Activated CD4-positive, alpha-beta T cell treated with anti-CD3 and anti-CD28 coated beads for 36 hours (primary cell): ENCODE results near the gene TFRC. TPM values are rescaled to one million over a fixed set of nuclear protein-coding genes. Genes with fewer than 3 reads are reported as not detected.
"Not testable (repeated sequence)": the region's sequence is repeated elsewhere in the genome, so short reads cannot be mapped to it uniquely, and the experiment has no call there.

Source experiments
- ATAC-seq: fragments of 200-7000 bp; cut with Tn5 transposase; one replicate; pipeline ENCODE4 v1.10.0; 2021; ENCODE audit warnings: mild to moderate bottlenecking, moderate library complexity
- CTCF ChIA-PET: fragments of 350-600 bp; sonication (Branson Sonifier 250); formaldehyde crosslinking; loops from one replicate; lab custom pipeline; 2021; ENCODE audit warnings: antibody characterized with exemption; lab: Charles Lee
- POLR2A ChIA-PET: fragments of 350-600 bp; sonication (Branson Sonifier 250); formaldehyde crosslinking; loops from one replicate; lab custom pipeline; 2021; ENCODE audit warnings: antibody characterized with exemption, inconsistent platforms; lab: Charles Lee
- DNase-seq: peaks from one replicate; pipeline ENCODE4 v3.0.0-alpha.2; 2020
- H3K27ac Mint-ChIP-seq: one replicate; pipeline ENCODE4 v1.8.0; 2021; ENCODE audit warnings: mixed read lengths
- H3K27me3 Mint-ChIP-seq: one replicate; pipeline ENCODE4 v1.8.0; 2021; ENCODE audit warnings: mixed read lengths
- H3K36me3 Mint-ChIP-seq: one replicate; pipeline ENCODE4 v1.8.0; 2021; ENCODE audit warnings: low read depth, mixed read lengths
- H3K4me1 Mint-ChIP-seq: one replicate; pipeline ENCODE4 v1.8.0; 2021; ENCODE audit warnings: mixed read lengths
- H3K4me3 Mint-ChIP-seq: one replicate; pipeline ENCODE4 v1.8.0; 2021; ENCODE audit warnings: mild to moderate bottlenecking, moderate library complexity, mixed read lengths
- H3K9me3 Mint-ChIP-seq: one replicate; pipeline ENCODE4 v1.8.0; 2021; ENCODE audit warnings: low read depth, mixed read lengths
- intact Hi-C, 2 experiments: fragments of 100-400 bp; cut with DNase I in 1 of 2; cut with micrococcal nuclease in 1 of 2; formaldehyde crosslinking; loops; one replicate each; pipeline versions ENCODE4 v1.14.2 to v1.15.1; 2022 to 2024; cut with DNase I, micrococcal nuclease
- total RNA-seq, 2 experiments: library from RNA; stranded (reverse); gene quantifications; one replicate each; pipeline ENCODE4 v1.2.3, GENCODE V29; 2021

TFRC gene
- total RNA-seq, 2 experiments from 2014 or later: 373 to 520 TPM

DNA sequence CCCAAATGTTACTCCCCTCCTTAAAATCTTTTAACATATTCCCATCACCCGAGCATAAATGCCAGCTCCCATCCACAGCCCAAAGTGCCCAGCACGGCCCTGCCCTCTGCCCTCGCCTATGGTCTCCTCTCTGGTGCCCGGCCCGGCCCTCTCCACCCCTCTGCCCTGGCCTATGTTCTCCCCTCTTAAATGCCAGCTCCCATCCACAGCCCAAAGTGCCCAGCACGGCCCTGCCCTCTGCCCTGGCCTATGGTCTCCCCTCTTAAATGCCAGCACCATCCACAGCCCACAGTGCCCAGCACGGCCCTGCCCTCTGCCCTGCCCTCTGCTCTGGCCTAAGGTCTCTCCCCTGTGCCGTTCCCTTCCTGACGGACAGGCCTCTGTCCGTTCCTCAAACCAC, 76.6 kb downstream of the TFRC start:
- H3K4me3 Mint-ChIP-seq, DNase-seq, POLR2A ChIA-PET, intact Hi-C loops, H3K4me1 Mint-ChIP-seq, ATAC-seq, H3K9me3 Mint-ChIP-seq, H3K27ac Mint-ChIP-seq, H3K36me3 Mint-ChIP-seq, CTCF ChIA-PET: not testable (repeated sequence)
- H3K27me3 Mint-ChIP-seq: peaks cover 16% of the 10 kb centered on the region

DNA sequence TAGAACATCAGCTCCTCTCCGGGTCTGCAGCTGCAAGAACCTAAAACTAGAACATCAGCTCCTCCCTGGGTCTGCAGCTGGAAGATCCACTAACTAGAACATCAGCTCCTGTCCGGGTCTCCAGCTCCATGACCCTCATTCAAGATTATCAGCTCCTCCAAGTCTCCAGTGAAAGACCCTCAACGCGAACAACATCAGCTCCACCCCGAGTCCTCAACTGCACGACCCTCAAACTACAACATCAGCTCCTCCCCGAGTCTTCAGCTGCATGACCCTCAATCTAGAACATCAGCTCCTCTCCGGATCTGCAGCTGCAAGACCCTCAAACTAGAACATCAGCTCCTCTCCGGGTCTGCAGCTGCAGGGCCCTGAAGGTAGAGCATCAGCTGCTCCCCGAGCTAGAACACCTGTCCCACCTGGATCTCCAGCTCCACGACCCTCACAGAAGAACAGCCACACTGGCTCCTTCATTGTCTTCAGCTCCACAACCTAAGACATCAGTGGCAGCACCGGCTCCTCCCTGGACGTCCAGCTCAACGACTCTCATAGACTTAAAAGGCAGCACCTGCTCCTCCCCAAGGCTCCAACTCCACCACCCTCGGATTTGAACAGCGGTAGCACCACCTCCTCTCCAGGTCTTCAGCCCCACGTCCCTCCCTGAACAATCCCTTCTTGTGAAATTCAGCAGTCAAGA, 77.4 kb downstream of the TFRC start:
- POLR2A ChIA-PET, H3K9me3 Mint-ChIP-seq, ATAC-seq, H3K27ac Mint-ChIP-seq, H3K36me3 Mint-ChIP-seq, DNase-seq, H3K4me3 Mint-ChIP-seq, H3K4me1 Mint-ChIP-seq: not testable (repeated sequence)
- peaks cover 11% of the 10 kb centered on the region for H3K27me3 Mint-ChIP-seq
- CTCF ChIA-PET: interaction anchor here (0.6 to 1.0 kb wide), 3 partner anchors 117 to 518 kb away, joined by 3 read pairs; no protein-coding TSS in a partner anchor
- intact Hi-C loops: loop anchor here in 1 of 2 experiments (5.0 kb wide), 2 partner anchors 62 to 152 kb away; no protein-coding TSS in a partner anchor

DNA sequence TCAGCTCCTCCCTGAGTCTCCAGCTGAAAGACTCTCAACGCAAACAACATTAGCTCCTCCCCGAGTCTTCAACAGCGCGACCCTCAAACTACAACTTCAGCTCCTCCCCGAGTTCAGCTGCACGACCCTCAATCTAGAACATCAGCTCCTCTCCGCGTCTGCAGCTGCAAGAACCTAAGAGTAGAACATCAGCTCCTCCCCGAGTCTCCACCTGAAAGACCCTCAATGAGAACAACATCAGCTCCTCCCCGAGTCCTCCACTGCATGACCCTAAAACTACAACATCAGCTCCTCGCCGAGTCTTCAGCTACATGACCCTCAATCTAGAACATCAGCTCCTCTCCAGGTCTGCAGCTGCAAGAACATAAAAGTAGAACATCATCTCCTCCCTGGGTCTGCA, 78.3 kb downstream of the TFRC start:
- H3K4me1 Mint-ChIP-seq: no peaks in the 10 kb centered on the region
- intact Hi-C loops: loop anchor here (2.0 to 5.0 kb wide), 3 partner anchors 61 to 151 kb away; no protein-coding TSS in a partner anchor

DNA sequence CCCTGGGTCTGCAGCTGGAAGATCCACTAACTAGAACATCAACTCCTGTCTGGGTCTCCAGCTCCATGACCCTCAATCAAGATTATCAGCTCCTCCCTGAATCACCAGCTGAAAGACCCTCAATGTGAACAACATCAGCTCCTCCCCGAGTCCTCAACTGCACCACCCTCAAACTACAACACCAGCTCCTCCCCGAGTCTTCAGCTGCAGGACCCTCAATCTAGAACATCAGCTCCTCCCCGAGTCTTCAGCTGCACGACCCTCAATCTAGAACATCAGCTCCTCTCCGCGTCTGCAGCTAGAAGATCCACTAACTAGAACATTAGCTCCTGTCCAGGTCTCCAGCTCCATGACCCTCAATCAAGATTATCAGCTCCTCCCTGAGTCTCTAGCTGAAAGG, 79.2 kb downstream of the TFRC start:
- intact Hi-C loops: loop anchor here (2.0 to 5.0 kb wide), 3 partner anchors 60 to 150 kb away; no protein-coding TSS in a partner anchor
- H3K27me3 Mint-ChIP-seq: peaks cover 15% of the 10 kb centered on the region
- H3K4me3 Mint-ChIP-seq, ATAC-seq, H3K4me1 Mint-ChIP-seq, H3K27ac Mint-ChIP-seq, H3K9me3 Mint-ChIP-seq, DNase-seq, H3K36me3 Mint-ChIP-seq: not testable (repeated sequence)
- ChIA-PET CTCF (interaction anchor here (0.8 to 1.2 kb wide), 3 partner anchors 20 to 143 kb away, joined by 4 to 5 read pairs (median 4); no protein-coding TSS in a partner anchor), POLR2A (interaction anchor here (0.9 kb wide), 1 partner anchor 47 kb away, joined by 6 read pairs; no protein-coding TSS in a partner anchor)

More for the DNA sequence above, 78.3 kb downstream of the TFRC start:
- CTCF ChIA-PET: interaction anchor here (0.8 to 1.0 kb wide), 3 partner anchors 19 to 518 kb away, joined by 3 to 5 read pairs (median 4); no protein-coding TSS in a partner anchor
- POLR2A ChIA-PET: interaction anchor here (0.9 kb wide), 1 partner anchor 48 kb away, joined by 6 read pairs; no protein-coding TSS in a partner anchor
- no peak for DNase-seq
- no peak overlapping the region for H3K4me3 Mint-ChIP-seq
- no peaks in the 10 kb centered on the region for H3K36me3 Mint-ChIP-seq
- H3K27me3 Mint-ChIP-seq: peaks cover 17% of the 10 kb centered on the region
- no peak for ATAC-seq
- no peaks in the 10 kb centered on the region for H3K9me3 Mint-ChIP-seq
- no peak overlapping the region for H3K27ac Mint-ChIP-seq

DNA sequence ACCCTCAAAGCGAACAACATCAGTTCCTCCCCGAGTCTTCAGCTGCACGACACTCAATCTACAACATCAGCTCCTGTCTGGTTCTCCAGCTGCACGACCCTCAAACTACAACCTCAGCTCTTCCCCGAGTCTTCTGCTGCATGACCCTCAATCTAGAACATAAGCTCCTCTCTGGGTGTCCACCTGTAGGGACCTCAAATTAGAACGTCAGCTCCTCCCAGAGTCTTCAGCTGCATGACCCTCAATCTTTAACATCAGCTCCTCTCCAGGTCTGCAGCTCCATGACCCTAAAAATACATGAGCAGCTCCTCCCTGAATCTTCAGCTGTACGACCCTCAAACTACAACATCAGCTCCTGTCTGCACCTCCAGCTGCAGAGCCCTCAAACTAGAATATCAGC, 80.7 kb downstream of the TFRC start:
- intact Hi-C loops: loop anchor here in 1 of 2 experiments (5.0 kb wide), 2 partner anchors 59 to 149 kb away; no protein-coding TSS in a partner anchor
- CTCF ChIA-PET: interaction anchor here (1.2 kb wide), 2 partner anchors 60 to 142 kb away, joined by 5 read pairs; no protein-coding TSS in a partner anchor
- not testable (repeated sequence) for H3K9me3 Mint-ChIP-seq, H3K4me1 Mint-ChIP-seq, ATAC-seq, DNase-seq, H3K36me3 Mint-ChIP-seq, H3K4me3 Mint-ChIP-seq, H3K27ac Mint-ChIP-seq
- POLR2A ChIA-PET: interaction anchor here (0.7 kb wide), 1 partner anchor 60 kb away, joined by 3 read pairs; no protein-coding TSS in a partner anchor
- peaks cover 15% of the 10 kb centered on the region for H3K27me3 Mint-ChIP-seq

DNA sequence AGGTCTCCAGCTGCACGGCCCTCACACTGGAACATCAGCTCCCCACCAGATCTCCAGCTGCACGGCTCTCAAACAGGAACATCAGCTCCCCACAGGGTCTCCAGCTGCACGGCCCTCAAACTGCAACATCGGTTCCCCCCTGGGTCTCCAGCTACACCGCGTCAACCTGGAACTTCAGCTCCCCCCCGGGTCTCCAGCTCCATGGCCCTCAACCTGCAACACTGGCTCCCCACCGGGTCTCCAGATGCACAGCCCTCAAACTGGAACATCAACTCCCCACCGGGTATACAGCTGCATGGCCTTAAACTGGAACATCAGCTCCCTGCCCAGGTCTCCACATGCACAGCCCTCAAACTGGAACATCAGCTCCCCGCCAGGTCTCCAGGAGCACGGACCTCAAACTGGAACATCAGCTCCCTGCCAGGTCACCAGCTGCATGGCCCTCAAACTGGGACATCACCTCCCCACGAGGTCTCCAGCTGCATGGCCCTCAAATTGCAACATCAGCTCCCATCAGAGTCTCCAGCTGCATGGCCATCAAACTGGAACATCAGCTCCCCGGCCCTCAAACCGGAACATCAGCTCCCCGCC, 81.4 kb downstream of the TFRC start:
- not testable (repeated sequence) for H3K27ac Mint-ChIP-seq, ATAC-seq

DNA sequence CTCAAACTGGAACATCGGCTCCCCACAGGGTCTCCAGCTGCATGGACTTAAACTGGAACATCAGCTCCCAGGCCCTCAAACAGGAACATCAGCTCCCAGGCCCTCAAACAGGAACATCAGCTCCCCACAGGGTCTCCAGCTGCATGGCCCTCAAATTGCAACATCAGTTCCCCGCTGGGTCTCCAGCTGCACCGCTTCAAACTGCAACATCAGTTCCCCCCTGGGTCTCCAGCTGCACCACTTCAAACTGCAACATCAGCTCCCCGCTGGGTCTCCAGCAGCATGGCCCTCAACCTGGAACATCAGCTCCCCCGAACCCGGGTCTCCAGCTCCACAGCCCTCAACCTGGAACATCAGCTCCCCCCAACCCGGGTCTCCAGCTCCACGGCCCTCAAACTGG, 82.0 kb downstream of the TFRC start:
- DNase-seq: no peak
- Mint-ChIP-seq H3K4me3 (no peak overlapping the region), H3K27me3 (peaks cover 15% of the 10 kb centered on the region), H3K4me1 (no peaks in the 10 kb centered on the region), H3K27ac (no peak overlapping the region), H3K9me3 (no peaks in the 10 kb centered on the region), H3K36me3 (no peaks in the 10 kb centered on the region)
- ChIA-PET CTCF (interaction anchor here (0.6 to 1.2 kb wide), 4 partner anchors 34 to 148 kb away, joined by 3 read pairs; no protein-coding TSS in a partner anchor), POLR2A (interaction anchor here (0.7 kb wide), 1 partner anchor 241 kb away, joined by 6 read pairs; no protein-coding TSS in a partner anchor)
- intact Hi-C loops: loop anchor here in 1 of 2 experiments (5.0 kb wide), 2 partner anchors 58 to 148 kb away; no protein-coding TSS in a partner anchor
- no peak for ATAC-seq

More for the DNA sequence above, 81.4 kb downstream of the TFRC start:
- DNase-seq, H3K4me1 Mint-ChIP-seq, H3K9me3 Mint-ChIP-seq, H3K4me3 Mint-ChIP-seq, H3K36me3 Mint-ChIP-seq: not testable (repeated sequence)
- intact Hi-C loops: loop anchor here in 1 of 2 experiments (5.0 kb wide), 2 partner anchors 58 to 148 kb away; no protein-coding TSS in a partner anchor
- peaks cover 15% of the 10 kb centered on the region for H3K27me3 Mint-ChIP-seq
- CTCF ChIA-PET: interaction anchor here (0.9 to 1.2 kb wide), 2 partner anchors 60 to 148 kb away, joined by 3 to 5 read pairs; no protein-coding TSS in a partner anchor
- POLR2A ChIA-PET: interaction anchor here (0.7 kb wide), 1 partner anchor 241 kb away, joined by 6 read pairs; no protein-coding TSS in a partner anchor

Other genes starting within 250 kb of the TFRC start
- gene TNK2, start 173.5 kb downstream of the TFRC start, total RNA-seq: 10 to 100 TPM; 49.9 to 54.2 TPM
- gene ZDHHC19, start 129.3 kb upstream of the TFRC start, total RNA-seq: not detected
- not detected for gene SLC51A, start 134.4 kb upstream of the TFRC start, total RNA-seq
- gene PCYT1A, start 205.6 kb upstream of the TFRC start, total RNA-seq: 10 to 100 TPM; 41.8 to 47.1 TPM
- 10 to 100 TPM in 1 of 2 experiments, 1 to 10 TPM in 1; 7.3 to 16.3 TPM for gene DYNLT2B, start 236.2 kb upstream of the TFRC start, total RNA-seq